NB4 (cell line): ENCODE measurements around the gene GNG13.

Experiments used
- DNase-seq: peaks from one replicate; pipeline ENCODE4 v3.0.0; 2010; ENCODE audit warnings: low read depth
- H3K4me3 ChIP-seq: one replicate; pipeline ENCODE4 v1.5.1; 2011; ENCODE audit warnings: mild to moderate bottlenecking, low read depth, low read length, moderate library complexity
- CTCF ChIP-seq: IDR thresholded peaks from one replicate; pipeline ENCODE4 v1.5.1; 2012; ENCODE audit warnings: low read depth, low read length
- MYC ChIP-seq: IDR thresholded peaks from 2 replicates; pipeline ENCODE4 v1.6.1; 2011; ENCODE audit warnings: low read depth, low read length
- POLR2A ChIP-seq: IDR thresholded peaks from 2 replicates; pipeline ENCODE4 v1.6.1; 2011; ENCODE audit warnings: mild to moderate bottlenecking; ENCODE audit not compliant: insufficient read length; ENCODE audit errors: extremely low read depth
- TF ChIP-seq, protein P1 (sequence below): IDR thresholded peaks from 2 replicates; pipeline ENCODE4 v1.6.1; 2011; ENCODE audit warnings: low read depth, low read length

The GNG13 gene

DNA sequence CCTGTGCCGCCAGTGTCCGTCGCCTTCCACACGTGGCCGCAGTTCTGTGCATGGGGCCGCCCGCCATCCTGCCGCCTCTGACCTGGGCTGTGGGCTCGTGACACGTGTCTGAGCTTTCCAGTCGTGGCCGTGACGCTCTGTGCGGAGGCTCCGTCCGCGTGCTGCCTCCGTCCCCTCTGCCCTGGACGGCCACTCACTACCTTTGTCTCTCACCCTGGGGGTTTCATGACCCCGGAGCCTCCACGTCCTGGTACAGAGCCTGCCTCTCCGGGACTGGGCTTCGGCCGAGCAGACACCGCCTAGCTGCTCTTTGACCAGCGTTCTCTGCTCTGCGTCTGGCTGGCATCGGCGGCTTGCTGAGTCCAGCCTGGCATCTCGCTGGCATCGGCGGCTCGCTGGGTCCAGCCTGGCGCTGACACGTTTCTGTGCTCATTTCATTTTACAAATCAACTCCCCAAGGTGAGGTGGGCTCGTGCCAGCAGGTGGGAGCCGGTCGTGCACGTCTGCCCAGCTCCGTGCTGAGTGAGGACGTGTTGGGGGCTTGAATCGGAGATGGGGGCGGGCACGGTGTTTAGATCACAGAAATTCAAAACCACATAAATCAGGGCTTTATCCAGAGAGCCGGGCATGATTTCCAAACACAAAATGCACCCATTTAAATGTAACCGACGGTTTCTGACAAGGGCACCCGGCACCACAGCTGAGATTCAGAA, 44.3 kb upstream of the GNG13 start:
- TF ChIP-seq, protein P1, sequence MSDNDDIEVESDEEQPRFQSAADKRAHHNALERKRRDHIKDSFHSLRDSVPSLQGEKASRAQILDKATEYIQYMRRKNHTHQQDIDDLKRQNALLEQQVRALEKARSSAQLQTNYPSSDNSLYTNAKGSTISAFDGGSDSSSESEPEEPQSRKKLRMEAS, result no peak
- TF ChIP-seq MYC (no peak), POLR2A (no peak), CTCF (no peak)
- H3K4me3 ChIP-seq, result no peak overlapping the region
- DNase-seq, result no peak

DNA sequence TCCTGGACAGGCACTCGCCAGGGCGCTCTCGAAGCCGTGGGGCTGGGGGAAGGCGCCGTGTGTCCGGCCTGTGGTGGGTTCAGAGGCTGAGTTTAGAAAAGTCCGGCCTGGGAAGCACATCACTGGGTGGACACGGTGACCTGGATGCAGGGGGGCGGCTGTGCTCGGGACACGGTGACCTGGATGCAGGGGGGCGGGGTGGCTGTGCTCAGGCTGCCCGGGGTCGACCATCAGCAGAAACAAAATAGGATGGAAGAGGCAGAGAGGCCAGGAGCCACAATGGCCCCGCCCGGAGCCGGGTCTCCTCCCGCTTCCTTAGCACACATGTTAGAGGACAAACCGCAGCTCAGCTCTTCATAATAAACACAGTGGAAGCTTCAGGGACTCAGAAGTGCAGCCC, 43.2 kb upstream of the GNG13 start:
- DNase-seq, result no peak
- no peak overlapping the region for H3K4me3 ChIP-seq
- TF ChIP-seq MYC, result no peak
- TF ChIP-seq CTCF, result no peak
- TF ChIP-seq, protein P1, result no peak
- no peak for TF ChIP-seq POLR2A

- no peak overlapping the region for H3K4me3 ChIP-seq
- TF ChIP-seq MYC (no peak), POLR2A (no peak), CTCF (no peak)
- TF ChIP-seq, protein P1, result no peak
- no peak for DNase-seq
Measured at GRCh38 chr16:842711-843560, 42.4 kb upstream of the GNG13 start.

DNA sequence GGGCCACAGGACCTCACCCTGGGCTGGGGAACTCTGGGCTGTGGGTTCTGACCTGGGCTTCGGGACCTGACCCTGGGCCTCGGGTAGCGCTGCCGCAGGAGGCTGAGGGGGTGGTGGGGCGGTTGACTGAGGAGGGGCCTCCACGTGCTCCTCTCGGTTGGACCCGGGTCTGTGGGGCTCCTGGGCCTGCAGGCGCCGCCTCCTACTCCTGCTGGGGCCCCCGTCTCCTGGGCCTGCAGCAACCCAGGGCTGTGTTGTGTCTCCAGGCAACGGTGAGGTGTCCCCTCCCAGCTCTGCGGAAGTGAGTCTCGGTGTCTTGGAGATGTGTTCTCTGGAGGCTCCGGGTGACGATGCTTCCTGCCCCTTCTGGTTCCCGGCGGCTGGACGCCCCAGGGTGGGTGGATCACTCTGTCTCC, 41.5 kb upstream of the GNG13 start:
- DNase-seq, result no peak
- no peak overlapping the region for H3K4me3 ChIP-seq
- TF ChIP-seq CTCF (no peak), MYC (no peak), POLR2A (no peak)
- TF ChIP-seq, protein P1, result no peak

DNA sequence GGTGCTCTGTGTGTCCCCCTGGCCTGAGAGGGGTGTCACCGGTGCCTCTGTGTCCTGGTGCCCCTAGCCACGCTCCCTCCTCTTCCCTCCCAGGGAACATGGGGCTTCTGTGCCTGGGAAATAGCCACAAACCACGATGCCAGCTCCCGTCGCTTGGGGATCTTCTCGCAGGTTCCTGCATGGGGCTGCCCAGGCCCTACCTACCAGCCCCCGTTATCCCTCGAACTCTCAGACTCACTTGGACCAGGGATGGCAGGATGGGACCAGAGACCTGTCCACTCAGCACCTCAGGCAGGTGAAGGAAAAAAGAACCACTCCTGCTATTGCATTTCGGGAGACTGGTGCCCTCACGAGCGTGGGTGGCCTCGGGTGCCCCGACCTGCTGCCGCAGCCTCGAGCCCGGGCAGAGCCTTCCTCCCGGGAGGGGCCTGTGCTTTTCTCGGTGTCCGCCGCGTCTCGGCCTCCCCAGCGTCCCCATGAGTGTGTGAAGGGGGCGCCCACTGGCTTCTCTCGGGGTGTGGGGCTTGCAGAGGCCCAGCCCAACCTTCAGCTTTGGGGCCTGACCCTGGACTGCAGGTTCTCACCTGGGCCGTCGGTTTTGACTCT, 41.0 kb upstream of the GNG13 start:
- no peak overlapping the region for H3K4me3 ChIP-seq
- TF ChIP-seq MYC (no peak), CTCF (no peak), POLR2A (no peak)
- TF ChIP-seq, protein P1, result no peak
- DNase-seq, result no peak
